Psoas muscle (tissue), 8 donors: ENCODE data around the gene SLC22A2. TPM values are rescaled to one million over a fixed set of nuclear protein-coding genes. Genes with fewer than 3 reads are reported as not detected.

Experiments used
- ATAC-seq, 4 donors: fragments of 200-7000 bp; cut with Tn5 transposase; one replicate each; pipeline ENCODE4 v1.9.1; 2020; ENCODE audit warnings: moderate library complexity in 3 of 4, mild to moderate bottlenecking in 2 of 4
- DNase-seq, 2 donors: peaks; one replicate each; pipeline ENCODE4 v3.0.0-alpha.2; 2020
- H3K27ac ChIP-seq: fragments of 200-600 bp; one replicate; pipeline ENCODE4 v1.8.0; 2022
- H3K27me3 ChIP-seq, 3 donors: fragments of 200-600 bp in 1 of 3; one replicate each; pipeline versions ENCODE4 v1.6.1 to v1.8.0; 2013 to 2022; ENCODE audit warnings: low read length in 2 of 3, mild to moderate bottlenecking in 2 of 3, moderate library complexity in 1 of 3; ENCODE audit not compliant: insufficient read depth in 3 of 3
- H3K36me3 ChIP-seq, 2 donors: fragments of 200-600 bp in 1 of 2; one replicate each; pipeline versions ENCODE4 v1.6.1 to v1.8.0; 2013 to 2022; ENCODE audit warnings: low read depth in 1 of 2, mild to moderate bottlenecking in 1 of 2, moderate library complexity in 1 of 2; ENCODE audit not compliant: insufficient read depth in 1 of 2
- H3K4me1 ChIP-seq: fragments of 200-600 bp; one replicate; pipeline ENCODE4 v1.8.0; 2022
- H3K4me3 ChIP-seq: fragments of 200-600 bp; one replicate; pipeline ENCODE4 v1.8.0; 2022; ENCODE audit warnings: mild to moderate bottlenecking
- H3K9me3 ChIP-seq: fragments of 200-600 bp; one replicate; pipeline ENCODE4 v1.8.0; 2022
- CTCF ChIP-seq: fragments of 200-600 bp; IDR thresholded peaks from one replicate; pipeline ENCODE4 v1.8.0; 2022; ENCODE audit warnings: antibody characterized with exemption
- WGBS, 3 donors: extraction: QIAGEN DNeasy Blood & Tissue Kit; methylation state at CpG; one replicate each; pipeline versions ENCODE4 v1.1.6 to v1.1.7; 2013; 5-methylcytosine and 5-hydroxymethylcytosine counted together
- intact Hi-C, 2 donors: fragments of 100-400 bp; cut with DNase I; formaldehyde crosslinking; loops; one replicate each; pipeline versions ENCODE4 v1.11.0 to v1.14.2; 2022
- polyA plus RNA-seq, 3 donors: library from polyadenylated mRNA; stranded (reverse); fragments of 200-250 nt; gene quantifications; one replicate each; pipeline ENCODE4 v1.2.3, GENCODE V29; 2013
- total RNA-seq, 4 donors: library from RNA; stranded (reverse); fragmentation: NEBNext Ultra II Directional in 2 of 4; extraction: Animal tissue kit (Norgen Biotek cat#: 25700) in 2 of 4; gene quantifications; one replicate each; pipeline versions ENCODE4 v1.2.1 to v1.2.4, GENCODE V29; 2021 to 2023
- donor health status: healthy with polysubstance abuse.
- donor health status: DM: no; HTN: no; CAD: no; lungs with moderate emphysema.
- donor health status: Bipolar disorder and iron deficiency.
- donor health status: healthy.
- donor health status: DM: yes; HTN: yes; CAD: no.
- donor health status: DM: no; HTN: no; CAD: no.
- donor health status: DM: no; HTN: no; CAD: no.
- donor health status: DM: yes; HTN: yes; CAD: no.

SLC22A2 gene
- total and polyA plus RNA-seq, 7 donors, result 0.06 to 0.75 (median 0.44) TPM; not detected in 1

- no peak for DNase-seq
- no peak for ATAC-seq
- H3K4me3 ChIP-seq, result no peak overlapping the region
- intact Hi-C loops, result no loop called here
- no peak for TF ChIP-seq CTCF
- H3K9me3 ChIP-seq, result no peaks in the 10 kb centered on the region
- H3K4me1 ChIP-seq, result no peaks in the 10 kb centered on the region
- H3K27ac ChIP-seq, result no peak overlapping the region
- 70 to 76% (median 74%) methylated on average over 7 of the region's 7 CpGs for WGBS, 3 donors
- no peaks in the 10 kb centered on the region for H3K36me3 ChIP-seq
- H3K27me3 ChIP-seq, result no peaks in the 10 kb centered on the region
Measured at GRCh38 chr6:160261991-160262680, 3.5 kb upstream of the SLC22A2 start.

GRCh38 chr6:160260803-160261450, 2.3 kb upstream of the SLC22A2 start:
- no peaks in the 10 kb centered on the region for H3K4me1 ChIP-seq
- no peaks in the 10 kb centered on the region for H3K27me3 ChIP-seq
- no peak overlapping the region for H3K4me3 ChIP-seq
- H3K27ac ChIP-seq, result no peak overlapping the region
- DNase-seq (no peak), ATAC-seq (peak in 2 of 4 donors; percentile 27 to 32)
- WGBS, 3 donors, result 72 to 76% (median 74%) methylated on average over 6 of the region's 6 CpGs
- no peaks in the 10 kb centered on the region for H3K9me3 ChIP-seq
- intact Hi-C loops, result no loop called here
- no peaks in the 10 kb centered on the region for H3K36me3 ChIP-seq
- no peak for TF ChIP-seq CTCF

GRCh38 chr6:160260367-160260766, 1.7 kb upstream of the SLC22A2 start:
- Histone ChIP-seq H3K9me3 (no peaks in the 10 kb centered on the region), H3K4me3 (no peak overlapping the region), H3K27me3 (no peaks in the 10 kb centered on the region), H3K36me3 (no peaks in the 10 kb centered on the region), H3K27ac (no peak overlapping the region), H3K4me1 (no peaks in the 10 kb centered on the region)
- no peak for TF ChIP-seq CTCF
- intact Hi-C loops, result no loop called here
- DNase-seq (no peak), ATAC-seq (peak in 1 of 4 donors; percentile 17)
- WGBS, 3 donors, result 67 to 70% (median 68%) methylated on average over 14 of the region's 14 CpGs

- DNase-seq, result no peak
Measured at GRCh38 chr6:160259598-160259997, 977 bp upstream of the SLC22A2 start.

More at GRCh38 chr6:160259598-160259997, 977 bp upstream of the SLC22A2 start:
- intact Hi-C loops, result no loop called here
- Histone ChIP-seq H3K4me1 (no peaks in the 10 kb centered on the region), H3K27ac (no peak overlapping the region), H3K4me3 (no peak overlapping the region), H3K9me3 (no peaks in the 10 kb centered on the region), H3K27me3 (no peaks in the 10 kb centered on the region), H3K36me3 (no peaks in the 10 kb centered on the region)
- WGBS, 3 donors, result 73 to 76% (median 73%) methylated on average over 8 of the region's 8 CpGs
- TF ChIP-seq CTCF, result no peak
- no peak for ATAC-seq
